Activated gamma-delta T cell treated with anti-CD3 and anti-CD28 coated beads, Interleukin-2, amount 50 U/mL, for 16 hours (primary cell): ENCODE measurements around the gene CXXC1.
"Not testable (repeated sequence)": the region's sequence is repeated elsewhere in the genome, so short reads cannot be mapped to it uniquely, and the experiment has no call there.

Experiments used
- DNase-seq: peaks from one replicate; pipeline ENCODE4 v3.0.0-alpha.2; 2020; ENCODE audit warnings: low read depth

The CXXC1 gene

GRCh38 chr18:50274044-50274442 is 13.4 kb downstream of the CXXC1 start:
- DNase-seq = no peak

GRCh38 chr18:50273203-50274043 is 14.1 kb downstream of the CXXC1 start:
- DNase-seq = no peak

- no peak for DNase-seq
Measured at GRCh38 chr18:50272568-50272967, 14.9 kb downstream of the CXXC1 start.

GRCh38 chr18:50268022-50268747 is 19.3 kb downstream of the CXXC1 start:
- peak; percentile 72 for DNase-seq

GRCh38 chr18:50266248-50266704 is 21.2 kb downstream of the CXXC1 start, which contains the start of gene CFAP53:
Gene CFAP53 (minus strand): TSS chr18:50266495. CDS start chr18:50266404, 91 bp downstream.
- DNase-seq = peak; percentile 78

- DNase-seq = no peak
Measured at GRCh38 chr18:50262977-50263376, 24.5 kb downstream of the CXXC1 start.

GRCh38 chr18:50250935-50251334 is 36.6 kb downstream of the CXXC1 start:
- no peak for DNase-seq

- DNase-seq = no peak
Measured at GRCh38 chr18:50249576-50249975, 37.9 kb downstream of the CXXC1 start.

GRCh38 chr18:50247561-50247960 is 39.9 kb downstream of the CXXC1 start:
- no peak for DNase-seq

- DNase-seq = not testable (repeated sequence)
Measured at GRCh38 chr18:50241768-50242167, 45.7 kb downstream of the CXXC1 start.

GRCh38 chr18:50240080-50240563 is 47.4 kb downstream of the CXXC1 start:
- DNase-seq = no peak

- DNase-seq = no peak
Measured at GRCh38 chr18:50232419-50232818, 55.1 kb downstream of the CXXC1 start.
